ENCODE results near the gene CDC26. TPM values are rescaled to one million over a fixed set of nuclear protein-coding genes. Genes with fewer than 3 reads are reported as not detected.

The CDC26 gene
- total RNA-seq, 4 donors from 2014 or later, result 16.3 to 39.1 (median 26.8) TPM

GRCh38 chr9:113231701-113232100 is 43.7 kb downstream of the CDC26 start:
- no peak for DNase-seq (ENCODE audit: low spot score in 2 of 2)
- TF ChIP-seq CTCF (IDR thresholded peaks at IDR 0.05) (no peak), POLR2A (IDR thresholded peaks at IDR 0.05) (no peak), EP300 (IDR thresholded peaks at IDR 0.05) (no peak)
- 91 to 100% methylated on average over 2 of the region's 2 CpGs for WGBS, 2 donors
- H3K9me3 ChIP-seq, result no peaks in the 10 kb centered on the region
- no peaks in the 10 kb centered on the region for H3K27me3 ChIP-seq
- no peak overlapping the region for H3K4me3 ChIP-seq
- H3K4me1 ChIP-seq, result peaks cover 0 to 13% (median 4%) of the 10 kb centered on the region in 4 donors
- H3K36me3 ChIP-seq, result no peaks in the 10 kb centered on the region
- H3K27ac ChIP-seq, result no peak overlapping the region

- H3K4me3 ChIP-seq, result no peak overlapping the region
- no peaks in the 10 kb centered on the region for H3K27me3 ChIP-seq
- H3K27ac ChIP-seq, result no peak overlapping the region
- peaks cover 0 to 11% (median 2%) of the 10 kb centered on the region in 4 donors for H3K4me1 ChIP-seq
- TF ChIP-seq POLR2A (IDR thresholded peaks at IDR 0.05), result no peak
- TF ChIP-seq CTCF (IDR thresholded peaks at IDR 0.05), result no peak
- no peak for TF ChIP-seq EP300 (IDR thresholded peaks at IDR 0.05)
- DNase-seq (ENCODE audit: low spot score in 2 of 2), result no peak
- no peaks in the 10 kb centered on the region for H3K9me3 ChIP-seq
- 66% methylated on average over 3 of the region's 3 CpGs for WGBS, 2 donors
- no peaks in the 10 kb centered on the region for H3K36me3 ChIP-seq
Observed at GRCh38 chr9:113228130-113228665, 47.2 kb downstream of the CDC26 start.

- 20 to 86% methylated on average over 1 of the region's 1 CpG for WGBS, 2 donors
- H3K9me3 ChIP-seq, result no peaks in the 10 kb centered on the region
- no peak for DNase-seq (ENCODE audit: low spot score in 2 of 2)
- TF ChIP-seq CTCF (IDR thresholded peaks at IDR 0.05) (no peak), EP300 (IDR thresholded peaks at IDR 0.05) (no peak), POLR2A (IDR thresholded peaks at IDR 0.05) (no peak)
- H3K4me3 ChIP-seq, result no peak overlapping the region
- no peaks in the 10 kb centered on the region for H3K36me3 ChIP-seq
- peaks cover 0 to 14% (median 2%) of the 10 kb centered on the region in 4 donors for H3K4me1 ChIP-seq
- H3K27me3 ChIP-seq, result no peaks in the 10 kb centered on the region
- no peak overlapping the region for H3K27ac ChIP-seq
Observed at GRCh38 chr9:113227436-113227835, 47.9 kb downstream of the CDC26 start.

GRCh38 chr9:113223963-113224362 is 51.4 kb downstream of the CDC26 start:
- H3K36me3 ChIP-seq, result no peaks in the 10 kb centered on the region
- no peak for TF ChIP-seq CTCF (IDR thresholded peaks at IDR 0.05)
- TF ChIP-seq EP300 (IDR thresholded peaks at IDR 0.05), result no peak
- no peak for TF ChIP-seq POLR2A (IDR thresholded peaks at IDR 0.05)
- no peak for DNase-seq (ENCODE audit: low spot score in 2 of 2)
- no peaks in the 10 kb centered on the region for H3K27me3 ChIP-seq
- H3K27ac ChIP-seq, result no peak overlapping the region
- no peak overlapping the region for H3K4me3 ChIP-seq
- H3K4me1 ChIP-seq, result peaks cover 0 to 37% (median 20%) of the 10 kb centered on the region in 4 donors
- no peaks in the 10 kb centered on the region for H3K9me3 ChIP-seq
- 89 to 91% methylated on average over 2 of the region's 2 CpGs for WGBS, 2 donors

- 65 to 68% methylated on average over 5 of the region's 5 CpGs for WGBS, 2 donors
- peak overlapping the region; percentile 59 to 92 (median 73) for H3K4me3 ChIP-seq
- peak overlapping the region in 2 of 4 donors; percentile 89 to 92 for H3K27ac ChIP-seq
- no peak for DNase-seq (ENCODE audit: low spot score in 2 of 2)
- no peaks in the 10 kb centered on the region for H3K36me3 ChIP-seq
- TF ChIP-seq CTCF (IDR thresholded peaks at IDR 0.05) (no peak), POLR2A (IDR thresholded peaks at IDR 0.05) (no peak), EP300 (IDR thresholded peaks at IDR 0.05) (no peak)
- H3K9me3 ChIP-seq, result no peaks in the 10 kb centered on the region
- H3K27me3 ChIP-seq, result no peaks in the 10 kb centered on the region
- H3K4me1 ChIP-seq, result peaks cover 0 to 52% (median 20%) of the 10 kb centered on the region in 4 donors
Observed at GRCh38 chr9:113222482-113222841, 52.9 kb downstream of the CDC26 start.

All from tibial nerve (tissue), 4 donors.